ENCODE data around the gene SERPINB6. TPM values are rescaled to one million over a fixed set of nuclear protein-coding genes. Genes with fewer than 3 reads are reported as not detected.

Gene SERPINB6
- total and polyA plus RNA-seq, 4 donors: 24.0 to 32.4 (median 31.8) TPM

GRCh38 chr6:2938632-2939083, 32.7 kb downstream of the SERPINB6 start:
- 81% methylated on average over 9 of the region's 9 CpGs for WGBS
- no peak for TF ChIP-seq GABPA (IDR thresholded peaks at IDR 0.05 in 1 of 2, conservative IDR thresholded peaks at IDR 0.05 in 1 of 2)
- no peak for TF ChIP-seq JUND (IDR thresholded peaks at IDR 0.05)
- no peak for TF ChIP-seq CTCF (IDR thresholded peaks at IDR 0.05; ENCODE audit: low read depth, low read length, missing input control)
- no peak for TF ChIP-seq REST (IDR thresholded peaks at IDR 0.05)
- no peak for TF ChIP-seq SP1 (IDR thresholded peaks at IDR 0.05)
- no peak for TF ChIP-seq HNF4A (conservative IDR thresholded peaks at IDR 0.05)
- TF ChIP-seq FOXA2 (IDR thresholded peaks at IDR 0.05): no peak
- no peaks in the 10 kb centered on the region for H3K27me3 ChIP-seq (ENCODE audit: control insufficient read depth in 4 of 4, insufficient read depth in 4 of 4, low read length in 3 of 4)
- no peaks in the 10 kb centered on the region for H3K36me3 ChIP-seq (ENCODE audit: control insufficient read depth in 4 of 4, insufficient read depth in 3 of 4, low read depth in 1 of 4, low read length in 3 of 4)
- no peaks in the 10 kb centered on the region for H3K9me3 ChIP-seq (ENCODE audit: control insufficient read depth in 4 of 4, low read length in 3 of 4)
- no peak overlapping the region for H3K9ac ChIP-seq (ENCODE audit: low read depth in 1 of 2, low read length in 2 of 2)
- no peak overlapping the region for H3K4me3 ChIP-seq (ENCODE audit: low read depth in 1 of 3, low read length in 3 of 3)
- H3K4me1 ChIP-seq (ENCODE audit: control insufficient read depth in 4 of 4, insufficient read depth in 4 of 4, low read length in 3 of 4): no peaks in the 10 kb centered on the region
- peak; percentile 29 for DNase-seq (ENCODE audit: low spot score)
- no peak overlapping the region for H3K27ac ChIP-seq (ENCODE audit: low read depth in 1 of 2, low read length in 2 of 2)

- DNase-seq (ENCODE audit: low spot score): peak; percentile 32
- no peak overlapping the region for H3K4me3 ChIP-seq (ENCODE audit: low read depth in 1 of 3, low read length in 3 of 3)
- H3K9me3 ChIP-seq (ENCODE audit: control insufficient read depth in 4 of 4, low read length in 3 of 4): no peaks in the 10 kb centered on the region
- no peaks in the 10 kb centered on the region for H3K36me3 ChIP-seq (ENCODE audit: control insufficient read depth in 4 of 4, insufficient read depth in 3 of 4, low read depth in 1 of 4, low read length in 3 of 4)
- H3K4me1 ChIP-seq (ENCODE audit: control insufficient read depth in 4 of 4, insufficient read depth in 4 of 4, low read length in 3 of 4): no peaks in the 10 kb centered on the region
- H3K27ac ChIP-seq (ENCODE audit: low read depth in 1 of 2, low read length in 2 of 2): no peak overlapping the region
- TF ChIP-seq FOXA1 (IDR thresholded peaks at IDR 0.05) (no peak), ZBTB33 (IDR thresholded peaks at IDR 0.05) (no peak), NR2F2 (IDR thresholded peaks at IDR 0.05) (no peak), YY1 (IDR thresholded peaks at IDR 0.05) (no peak), EGR1 (IDR thresholded peaks at IDR 0.05; ENCODE audit: low read depth in 2 of 2) (no peak), HNF4G (IDR thresholded peaks at IDR 0.05) (no peak), ATF3 (IDR thresholded peaks at IDR 0.05) (no peak), TAF1 (conservative IDR thresholded peaks at IDR 0.05) (no peak), RAD21 (IDR thresholded peaks at IDR 0.05) (no peak), HNF4A (conservative IDR thresholded peaks at IDR 0.05) (no peak), SP1 (IDR thresholded peaks at IDR 0.05) (no peak)
- WGBS: 79% methylated on average over 16 of the region's 16 CpGs
- no peaks in the 10 kb centered on the region for H3K27me3 ChIP-seq (ENCODE audit: control insufficient read depth in 4 of 4, insufficient read depth in 4 of 4, low read length in 3 of 4)
- H3K9ac ChIP-seq (ENCODE audit: low read depth in 1 of 2, low read length in 2 of 2): no peak overlapping the region
Measured at GRCh38 chr6:2938004-2938631, 33.2 kb downstream of the SERPINB6 start.
